GM21367 (cell line): ENCODE results near the gene CFAP91.

Experiments
- ATAC-seq: cut with Tn5 transposase; IDR thresholded peaks from one replicate; pipeline ENCODE4 v1.9.1; 2021; ENCODE audit not compliant: unreplicated experiment

CFAP91 gene

DNA sequence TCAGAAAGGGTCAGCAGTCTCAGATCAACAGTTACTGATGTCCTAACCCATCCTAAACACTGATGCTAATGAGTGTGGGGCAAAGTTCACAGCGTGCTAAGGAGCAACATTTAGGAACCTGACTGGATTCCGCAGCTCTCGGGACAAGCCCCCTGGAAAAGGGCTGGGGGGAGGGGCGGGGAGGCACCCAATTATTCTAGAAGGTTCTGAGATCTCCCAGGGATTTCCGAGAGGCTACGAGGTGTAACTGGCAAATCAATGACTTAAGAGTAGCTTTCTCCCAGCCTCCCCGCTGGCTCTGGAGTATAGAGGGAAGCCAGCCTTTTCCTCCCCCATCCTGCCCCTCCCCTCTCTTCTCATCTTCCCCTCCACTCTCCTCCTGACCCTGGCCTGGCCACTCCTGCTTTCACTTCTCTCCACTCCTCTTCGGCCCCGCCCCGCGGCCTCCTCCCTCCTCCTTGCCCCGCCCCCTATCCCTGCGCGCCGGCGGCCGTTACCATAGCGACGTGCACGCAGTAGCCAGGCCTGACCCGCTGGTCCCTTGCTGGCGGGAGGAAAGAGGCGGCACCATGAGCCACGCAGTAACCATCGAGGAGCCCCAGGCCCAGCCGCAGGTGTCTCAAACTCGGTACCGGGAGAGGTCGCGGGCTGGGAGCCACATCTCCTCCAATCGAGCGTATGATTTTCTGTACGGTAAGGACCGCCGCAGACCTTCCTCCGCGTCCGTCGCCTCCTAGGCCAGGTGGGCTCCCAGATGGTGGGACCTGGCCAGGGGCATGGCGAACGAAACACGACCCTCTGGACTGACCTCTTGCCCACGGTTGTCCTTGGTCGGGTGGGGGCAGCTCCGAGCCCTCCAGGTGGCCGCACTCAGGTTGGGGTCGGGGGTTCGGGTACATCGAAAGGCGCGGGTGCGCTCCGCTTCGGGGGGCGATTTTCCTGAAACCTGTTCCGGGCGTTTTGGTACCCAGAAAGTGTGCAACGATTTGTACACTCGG lies at the start of gene CFAP91:
TSS of gene CFAP91 (plus strand) at position 493 of the 998 bp plus-strand sequence. CDS start at position 570, 77 bp downstream.
- ATAC-seq = peak; percentile 89

DNA sequence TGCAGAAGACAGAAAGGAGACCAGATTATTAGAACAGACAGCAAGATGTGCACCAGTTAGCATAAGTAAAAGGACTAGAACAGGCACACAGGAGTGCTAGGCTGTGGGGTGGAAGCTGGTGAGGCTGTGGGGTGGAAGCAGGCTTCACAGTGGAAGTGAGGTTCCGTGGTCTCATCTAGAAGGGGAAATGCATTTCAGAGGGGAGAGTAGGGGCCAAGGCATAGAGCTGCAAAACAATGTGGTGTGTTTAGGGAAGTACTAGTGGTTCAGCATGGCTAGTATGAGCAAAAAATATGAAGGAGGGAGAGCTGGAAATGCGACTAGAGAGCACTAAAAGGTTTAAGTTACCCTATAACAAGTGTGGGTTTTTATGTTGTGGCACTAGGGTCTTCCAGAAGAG lies 48.9 kb upstream of the CFAP91 start:
- ATAC-seq = no peak

GRCh38 chr3:119657887-119658702 lies 44.7 kb upstream of the CFAP91 start:
- ATAC-seq = no peak

GRCh38 chr3:119658994-119659393 lies 43.8 kb upstream of the CFAP91 start:
- ATAC-seq = no peak

GRCh38 chr3:119659606-119660291 lies 43.1 kb upstream of the CFAP91 start:
- ATAC-seq = no peak

GRCh38 chr3:119660474-119661440 lies 42.1 kb upstream of the CFAP91 start, which contains the start of gene POPDC2:
POPDC2 (minus strand) TSS chr3:119660589; CDS start chr3:119660423, 166 bp downstream.
- ATAC-seq = no peak

DNA sequence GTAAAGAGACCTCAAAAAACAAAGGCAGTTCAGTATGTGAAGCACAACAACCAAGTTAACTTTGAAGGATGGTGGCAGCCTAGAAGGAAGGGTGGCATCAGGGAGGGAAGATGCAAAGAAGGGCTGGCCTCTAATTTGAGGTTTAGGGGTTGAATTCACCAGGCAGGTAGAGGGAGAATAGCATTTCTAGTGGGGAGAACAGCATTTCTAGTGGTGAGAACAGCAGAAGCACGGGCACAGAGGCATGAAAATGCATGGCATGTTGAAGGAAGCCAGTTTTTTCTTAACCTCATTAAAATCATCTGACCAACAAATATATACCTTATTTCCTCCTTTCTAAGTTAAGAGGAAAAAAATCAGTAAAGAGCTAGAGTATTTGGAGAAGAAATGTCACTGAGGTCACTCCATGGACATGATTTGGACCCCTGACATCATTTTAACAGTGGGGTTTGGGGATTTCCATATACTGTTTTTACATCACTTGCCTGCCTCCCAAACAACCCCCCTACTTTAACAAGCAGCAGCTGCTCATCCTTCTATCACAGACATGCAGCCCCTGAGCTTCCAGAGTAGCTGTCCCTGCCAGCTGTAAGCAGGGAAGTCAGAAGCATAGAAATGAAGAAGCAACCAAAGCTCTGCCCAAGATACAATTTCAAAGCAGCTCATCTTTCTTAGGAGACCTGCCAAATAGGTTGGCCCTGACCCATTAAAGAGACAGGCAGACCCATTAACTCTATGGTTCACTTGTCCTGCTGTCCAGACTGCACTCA lies 40.0 kb upstream of the CFAP91 start:
- no peak for ATAC-seq

- no peak for ATAC-seq
These were observed 38.9 kb upstream of the CFAP91 start for GRCh38 chr3:119663885-119664284.

DNA sequence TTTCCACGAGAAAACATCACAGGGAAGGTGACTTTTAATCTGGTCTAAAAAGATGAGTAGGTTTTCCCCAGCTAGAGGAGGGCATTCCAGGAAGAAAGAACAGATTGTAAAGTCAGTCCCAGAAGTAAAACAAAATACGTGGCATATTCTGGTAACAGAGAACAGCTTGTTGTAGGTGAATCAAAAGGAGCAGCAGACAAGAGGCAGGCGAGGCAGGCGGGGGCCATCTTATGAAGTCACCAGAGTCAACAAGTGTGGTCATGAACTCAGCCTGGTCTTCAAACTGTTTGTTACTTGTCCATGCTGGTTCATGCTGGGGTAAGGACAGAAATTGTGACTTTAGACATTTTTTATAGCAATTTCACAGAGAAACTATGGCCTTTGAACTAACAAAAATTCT lies 38.5 kb upstream of the CFAP91 start:
- ATAC-seq = no peak

- ATAC-seq = no peak
These were observed 37.9 kb upstream of the CFAP91 start for GRCh38 chr3:119664850-119665379.

DNA sequence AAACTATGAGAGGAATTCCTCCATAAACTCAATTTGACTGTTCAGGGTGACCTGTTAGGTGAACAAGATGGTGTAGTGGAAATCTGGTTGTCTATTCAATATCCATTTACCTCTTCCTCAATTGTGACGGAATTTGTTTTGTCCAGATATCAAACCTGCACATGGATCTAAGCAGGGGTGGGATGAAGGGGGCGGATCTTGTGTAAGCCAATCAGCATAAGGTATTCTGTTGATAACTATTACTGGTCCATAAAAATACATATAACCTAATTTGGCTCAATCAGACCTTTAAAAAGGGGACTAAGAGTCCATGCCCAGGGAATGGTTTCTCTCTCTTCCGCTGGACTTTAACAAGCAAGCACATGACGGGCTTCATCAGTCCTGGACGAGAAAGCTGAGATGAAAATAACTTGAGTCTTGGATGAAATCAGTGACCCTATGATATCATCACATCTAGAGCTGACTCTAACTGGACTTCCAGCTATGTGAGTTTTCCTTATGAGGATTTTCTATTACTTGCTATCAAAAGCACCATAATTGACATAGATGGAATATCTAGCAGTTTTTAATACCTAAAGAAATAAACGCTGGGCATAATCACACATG lies 36.8 kb upstream of the CFAP91 start:
- no peak for ATAC-seq

DNA sequence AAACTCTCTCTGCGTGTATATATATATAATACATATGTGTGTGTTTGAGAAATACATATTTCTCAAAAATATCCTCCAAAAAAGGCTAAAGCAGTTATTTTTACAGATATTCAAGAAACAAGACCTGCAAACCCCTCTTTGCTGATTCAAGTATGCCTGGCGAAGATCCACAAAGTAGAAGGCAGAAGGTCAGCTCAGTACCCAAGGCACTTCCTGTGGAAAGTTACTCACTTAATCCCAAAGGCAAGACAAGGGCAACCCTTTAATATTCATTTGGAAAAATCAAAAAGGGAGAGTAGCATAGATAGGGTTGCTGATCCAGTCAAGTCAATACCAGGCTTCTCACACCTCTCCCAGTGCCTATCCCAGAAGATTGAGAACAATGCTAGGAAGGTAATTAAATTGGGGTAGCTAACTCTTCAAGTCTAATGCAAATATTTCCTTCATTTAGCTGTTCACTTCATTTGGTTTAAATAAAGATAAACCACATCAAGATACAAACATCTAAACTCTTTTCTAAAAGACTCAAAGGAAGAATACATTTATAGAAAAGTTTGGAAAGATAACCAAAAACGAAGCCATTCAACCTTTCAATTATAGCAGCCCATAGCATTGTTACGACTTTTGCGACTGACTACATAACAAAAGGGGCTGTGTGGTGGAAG lies 32.8 kb upstream of the CFAP91 start:
- no peak for ATAC-seq

DNA sequence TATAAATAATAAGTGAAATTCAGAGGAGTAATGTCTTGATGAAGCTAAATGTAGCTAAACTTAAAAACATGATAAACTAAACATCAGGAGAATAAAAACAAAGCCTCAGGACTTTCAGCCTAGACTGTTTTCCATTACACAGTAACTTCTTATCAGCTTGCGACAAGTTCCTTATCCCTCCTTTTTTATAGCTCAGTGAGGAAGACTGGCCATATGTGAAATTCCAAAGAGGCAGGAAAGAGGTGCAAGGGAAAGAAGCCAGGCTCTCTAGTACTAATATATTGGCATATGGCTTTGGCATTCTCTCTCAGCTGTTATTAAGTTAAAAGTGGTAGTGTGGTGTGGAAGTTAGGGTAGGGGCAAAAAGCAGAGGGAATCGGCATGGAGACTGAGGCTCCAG lies 30.0 kb upstream of the CFAP91 start:
- ATAC-seq = no peak

GRCh38 chr3:119673875-119674274 lies 28.9 kb upstream of the CFAP91 start:
- ATAC-seq = no peak

- no peak for ATAC-seq
These were observed 27.5 kb upstream of the CFAP91 start for GRCh38 chr3:119675188-119675874.

GRCh38 chr3:119676020-119676419 lies 26.8 kb upstream of the CFAP91 start:
- ATAC-seq = no peak
